SW480 (cell line): Measurements from ENCODE around the gene MISP.
A peak's percentile ranks its signal among the peaks of the same experiment; 100 is the strongest.

Source experiments
- DNase-seq: peaks from one replicate; pipeline ENCODE4 v3.0.0-alpha.2; 2016; ENCODE audit warnings: low spot score

MISP gene

DNA sequence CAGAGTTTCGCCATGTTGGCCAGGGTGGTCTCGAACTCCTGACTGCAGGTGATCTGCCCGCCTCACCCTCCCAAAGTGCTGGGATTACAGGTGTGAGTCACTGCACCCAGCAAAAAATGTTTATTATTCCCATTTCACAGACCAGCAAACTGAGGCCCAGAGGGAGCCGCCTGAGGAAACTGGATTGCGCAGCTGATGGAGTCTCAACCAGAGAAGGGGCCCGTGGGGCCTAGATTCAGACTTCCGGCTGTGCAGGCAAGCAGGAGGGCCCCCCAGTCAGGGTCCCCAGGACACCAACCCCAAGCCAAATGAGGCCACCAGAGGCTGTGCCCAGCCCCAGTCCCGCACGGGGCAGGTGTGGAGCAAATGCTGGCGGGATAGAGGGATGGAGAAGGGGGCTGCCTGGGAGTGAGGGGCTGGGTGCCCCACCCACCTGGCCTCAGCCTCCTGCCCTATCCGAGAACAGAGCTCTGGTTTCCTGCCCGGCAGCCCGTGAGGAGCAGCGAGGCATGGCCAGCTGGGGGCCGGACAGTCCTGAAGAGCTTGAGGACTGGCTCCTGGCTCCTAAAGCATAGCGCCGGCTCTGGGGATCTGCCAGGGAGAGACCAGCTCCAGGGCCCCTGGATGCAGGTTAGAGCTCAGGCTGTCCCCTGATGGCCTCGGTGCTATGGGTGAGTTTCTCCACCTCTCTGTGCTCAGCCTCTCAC is 22.0 kb downstream of the MISP start:
- no peak for DNase-seq

DNA sequence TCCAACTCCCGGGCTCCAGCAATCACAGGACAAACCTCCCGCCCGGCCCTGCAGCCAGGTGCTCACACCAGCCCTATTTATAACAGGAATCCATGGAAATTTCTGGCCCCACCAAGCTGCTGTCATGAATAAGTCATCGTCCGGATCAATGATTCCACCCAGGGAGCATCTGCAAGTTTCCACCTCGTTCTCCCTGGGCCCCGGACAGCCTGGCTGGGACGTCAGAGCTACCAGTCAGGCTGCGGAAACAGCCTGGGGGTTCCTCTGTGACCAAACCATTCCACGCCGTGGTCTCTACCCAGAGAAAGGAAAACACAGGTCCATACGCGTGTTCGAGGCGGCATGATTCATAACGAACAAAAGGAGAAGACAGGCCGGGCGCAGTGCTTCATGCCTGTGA is 25.6 kb downstream of the MISP start:
- no peak for DNase-seq

DNA sequence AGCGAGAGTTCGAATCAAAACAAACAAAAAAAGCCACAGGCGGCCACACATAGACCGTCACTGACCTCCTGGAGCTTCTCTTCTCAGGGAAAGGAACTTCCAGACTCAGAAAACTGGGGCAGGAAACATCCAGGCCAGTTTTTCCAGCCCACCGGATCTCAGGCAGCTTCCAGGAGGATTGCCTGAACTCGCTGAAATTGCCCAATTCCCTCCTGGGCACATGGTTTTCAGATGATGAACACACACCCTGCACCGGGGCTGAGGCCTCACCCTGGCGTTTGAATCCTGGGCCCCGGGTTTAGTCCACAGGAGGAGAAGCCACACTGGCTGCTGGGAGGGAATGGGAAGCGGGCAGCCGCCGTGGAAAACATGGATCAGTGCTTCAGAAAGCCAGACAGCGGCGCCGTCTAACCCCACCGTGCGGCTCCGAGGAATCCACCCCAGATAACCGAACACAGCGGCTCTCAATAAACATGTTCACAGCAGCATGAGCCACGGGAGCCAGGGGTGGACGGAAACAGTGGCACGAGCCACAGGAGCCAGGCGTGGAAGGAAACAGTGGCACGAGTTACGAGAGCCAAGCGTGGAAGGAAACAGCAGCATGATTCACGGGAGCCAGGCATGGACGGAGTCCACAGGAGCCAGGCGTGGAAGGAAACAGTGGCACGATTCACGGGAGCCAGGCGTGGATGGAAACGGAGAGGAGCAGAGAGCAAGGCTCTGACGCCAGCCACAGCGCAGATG is 28.2 kb downstream of the MISP start:
- DNase-seq = no peak

DNA sequence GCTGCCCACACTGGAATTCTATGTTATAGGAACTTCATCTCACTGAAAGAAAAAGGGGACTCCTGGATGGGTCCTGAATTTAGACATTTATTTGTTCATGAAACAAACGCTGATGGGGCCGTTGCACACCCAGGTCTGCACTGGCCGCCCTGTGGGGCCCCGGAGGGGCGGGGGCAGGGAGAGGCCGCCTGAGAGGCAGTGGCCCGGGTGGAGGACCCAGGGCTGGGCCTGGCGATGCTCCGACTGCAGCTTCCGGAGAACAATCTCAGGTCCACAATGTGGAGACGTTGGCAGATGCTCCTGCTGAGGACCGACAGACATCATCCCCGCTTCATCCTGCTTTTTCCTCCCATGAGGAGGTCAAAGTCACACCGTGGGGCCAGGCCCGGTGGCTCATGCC is 30.0 kb downstream of the MISP start:
- no peak for DNase-seq

DNA sequence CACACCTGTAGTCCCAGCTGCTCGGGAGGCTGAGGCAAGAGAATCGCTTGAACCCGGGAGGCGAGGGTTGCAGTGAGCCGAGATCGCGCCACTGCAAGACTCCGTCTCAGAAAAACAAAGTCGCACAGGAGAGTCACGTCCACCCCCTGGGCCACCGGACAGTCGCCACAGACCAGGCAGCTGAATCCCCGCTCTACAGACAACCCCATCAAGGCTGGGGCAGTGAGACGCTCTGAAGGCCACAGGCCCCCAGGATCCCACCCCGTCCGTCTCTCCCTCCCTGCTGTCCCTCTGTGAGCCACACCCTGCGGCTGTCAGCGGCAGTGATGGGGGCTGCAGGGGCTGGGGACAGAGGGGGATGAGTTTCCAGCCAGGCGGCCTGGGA is 30.9 kb downstream of the MISP start:
- DNase-seq = no peak

DNA sequence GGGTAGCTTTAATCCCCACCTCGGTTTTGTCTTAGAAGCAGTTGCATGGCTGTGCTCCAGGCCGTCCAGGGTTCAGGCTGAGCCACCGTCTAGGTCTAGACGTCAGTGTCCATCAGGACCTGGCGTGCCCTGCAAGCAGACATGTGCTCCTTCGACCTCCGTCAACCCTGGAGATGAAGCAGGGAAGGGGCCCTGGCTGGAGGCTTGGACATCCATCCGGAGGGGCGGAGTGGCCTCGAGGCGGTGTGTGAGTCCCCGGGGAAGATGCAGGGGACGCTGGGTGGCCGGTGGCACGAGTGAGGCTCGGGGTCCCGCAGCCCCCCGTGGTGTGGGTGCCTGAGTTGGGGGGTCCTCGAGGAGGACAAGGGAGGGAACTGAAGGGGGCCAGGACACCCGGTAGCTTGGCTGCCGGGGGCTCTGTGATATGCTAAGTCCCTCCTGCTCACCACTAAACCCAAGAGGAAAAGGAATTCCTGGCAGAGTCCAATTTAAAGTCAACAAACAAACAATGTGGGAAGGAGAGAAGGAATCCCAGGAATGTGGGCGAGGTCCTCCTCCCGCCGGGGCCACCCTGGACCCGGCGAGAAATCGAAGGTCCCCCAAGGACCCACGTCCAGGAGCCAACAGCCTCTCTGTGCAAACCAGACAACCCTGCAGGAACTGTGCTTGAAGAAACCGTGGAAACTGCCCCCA is 31.4 kb downstream of the MISP start:
- DNase-seq = peak; percentile 73

DNA sequence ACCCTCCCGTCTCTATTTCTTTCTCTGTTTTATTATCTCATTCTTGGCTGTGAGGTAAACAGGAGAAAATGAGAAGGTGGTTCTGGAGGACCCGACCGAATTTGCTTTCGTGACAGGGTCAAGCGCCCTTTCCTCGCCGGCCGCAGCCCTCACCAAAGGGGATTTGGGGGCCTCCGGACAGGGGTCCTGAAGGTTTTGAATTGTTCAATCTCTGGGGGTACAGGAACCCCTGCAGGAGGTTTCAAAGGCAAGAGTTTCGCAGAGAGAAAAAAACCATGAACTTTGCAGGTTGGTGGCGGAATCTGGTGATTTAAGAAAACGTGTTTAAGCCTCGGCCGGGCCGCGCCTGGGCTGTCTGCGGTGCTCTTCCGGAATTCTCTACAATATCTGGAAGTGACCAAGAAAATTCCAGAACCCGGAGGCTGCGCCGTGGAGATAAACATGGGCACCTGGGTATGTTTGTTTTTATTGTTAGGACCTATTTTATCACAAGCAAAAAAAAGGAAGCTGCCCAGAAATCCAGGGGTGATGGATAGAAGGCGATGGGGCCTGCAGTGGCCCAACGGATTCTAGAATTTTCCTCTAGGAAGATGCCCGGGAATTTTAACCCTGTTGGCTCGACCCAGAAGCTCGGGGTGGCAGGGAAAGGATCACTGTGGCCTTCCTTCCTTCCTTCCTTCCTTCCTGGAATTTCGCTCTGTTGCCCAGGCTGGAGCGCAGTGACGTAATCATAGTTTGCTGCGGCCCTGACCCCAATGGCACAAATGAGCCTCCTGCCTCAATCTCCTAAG is 32.2 kb downstream of the MISP start:
- no peak for DNase-seq

DNA sequence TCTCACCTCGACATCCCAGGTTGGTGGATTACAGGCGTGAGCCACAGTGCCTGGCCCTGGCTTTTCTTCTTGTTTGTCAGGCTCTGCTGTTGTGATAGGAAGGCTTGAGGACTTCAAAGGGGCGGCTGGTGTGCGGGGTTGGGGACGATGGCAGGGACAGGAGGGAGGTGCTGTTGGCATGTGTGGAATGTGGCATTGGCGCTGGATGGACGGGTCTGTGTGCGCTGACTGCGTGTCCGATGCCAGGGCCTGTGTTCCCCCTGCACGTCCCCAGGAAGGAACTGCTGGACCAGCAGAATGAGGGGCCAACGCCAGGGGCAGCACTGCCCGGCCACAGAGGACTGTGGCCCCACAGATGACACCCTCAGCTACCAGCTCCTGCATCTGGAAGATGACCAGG is 33.6 kb downstream of the MISP start:
- peak; percentile 39 for DNase-seq

DNA sequence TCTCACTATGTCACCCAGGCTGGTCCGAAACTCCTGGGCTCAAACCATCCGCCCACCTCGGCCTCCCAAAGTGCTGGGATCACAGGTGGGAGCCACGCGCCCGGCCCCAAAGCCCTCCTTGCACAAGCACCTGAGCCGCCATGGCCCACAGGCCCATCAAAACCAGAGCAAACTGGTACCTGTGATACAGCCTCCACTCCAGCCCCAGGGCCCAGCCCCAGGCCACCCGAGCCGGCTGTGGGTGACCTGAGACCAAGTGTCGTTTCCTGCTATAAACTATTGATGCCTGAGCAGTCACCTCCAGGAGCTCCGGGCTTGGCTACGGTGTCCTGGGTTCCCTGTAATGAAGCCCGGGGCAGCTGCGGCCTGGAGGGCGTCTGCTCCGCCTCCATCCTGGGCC is 36.6 kb downstream of the MISP start:
- DNase-seq = no peak

DNA sequence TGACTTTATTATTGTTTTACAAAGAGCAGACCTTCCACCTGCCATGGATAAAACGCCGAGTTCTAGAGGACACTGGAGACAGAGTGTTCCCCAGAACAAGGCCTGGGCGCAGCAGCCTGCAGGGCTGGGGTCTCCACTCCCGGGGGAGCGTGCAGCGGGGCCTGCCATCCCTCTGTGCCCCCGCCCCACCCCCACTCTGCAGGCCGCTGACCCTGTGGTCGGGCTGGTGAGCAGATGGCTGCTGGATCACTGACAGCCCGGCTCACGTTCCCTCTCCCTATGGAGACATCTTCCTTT is 37.7 kb downstream of the MISP start:
- DNase-seq = no peak

DNA sequence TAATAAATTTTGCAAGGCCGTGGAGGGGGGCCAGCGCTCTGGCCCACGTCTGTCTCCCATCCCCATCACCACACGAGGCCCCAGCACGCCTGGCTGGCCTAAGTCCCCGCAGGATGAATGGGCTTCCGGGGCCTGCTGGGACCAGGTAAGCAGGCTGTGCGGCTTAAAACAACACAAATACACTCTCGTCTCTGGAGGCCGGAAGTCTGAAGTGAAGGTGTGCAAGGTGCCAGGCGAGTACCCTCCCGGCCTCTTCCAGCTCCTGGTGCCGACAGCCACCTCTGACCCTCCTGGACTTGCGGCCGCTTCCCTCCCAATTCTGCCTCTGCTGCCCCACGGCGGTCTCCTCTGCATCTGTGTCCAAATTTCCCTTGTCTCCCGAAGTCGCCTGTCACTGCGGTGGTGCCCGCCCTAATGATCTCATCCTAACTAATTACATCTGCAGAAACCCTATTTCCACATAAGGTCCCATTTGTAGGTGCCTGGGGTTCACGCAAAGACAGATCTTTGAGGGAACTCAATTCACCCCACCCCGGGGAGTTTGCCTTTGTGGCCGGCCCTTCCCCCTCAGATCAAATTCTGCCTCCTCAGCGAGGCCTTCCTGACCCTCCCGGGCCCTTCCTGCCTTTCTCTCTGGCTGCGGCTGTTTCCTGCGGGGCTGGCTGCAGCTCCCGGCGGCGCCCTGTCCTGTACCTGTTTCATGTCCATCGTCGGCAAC is 38.2 kb downstream of the MISP start:
- DNase-seq = peak; percentile 62

DNA sequence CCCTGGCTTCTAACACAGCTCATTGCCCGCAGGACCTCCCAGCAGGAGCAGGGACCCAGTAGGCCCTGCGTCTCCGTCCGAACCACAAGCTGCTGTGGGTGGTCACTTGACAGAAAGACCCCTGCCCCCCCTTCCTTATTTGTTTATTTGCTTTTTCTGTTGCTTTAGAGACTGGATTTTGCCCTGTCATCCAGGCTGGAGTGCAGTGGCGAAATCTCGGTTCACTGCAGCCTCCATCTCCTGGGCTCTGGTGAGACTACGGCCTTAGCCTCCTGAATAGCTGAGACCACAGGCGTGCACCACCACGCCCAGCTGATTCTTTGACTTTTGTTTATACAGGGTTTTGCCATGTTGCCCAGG is 38.8 kb downstream of the MISP start:
- DNase-seq = no peak

DNA sequence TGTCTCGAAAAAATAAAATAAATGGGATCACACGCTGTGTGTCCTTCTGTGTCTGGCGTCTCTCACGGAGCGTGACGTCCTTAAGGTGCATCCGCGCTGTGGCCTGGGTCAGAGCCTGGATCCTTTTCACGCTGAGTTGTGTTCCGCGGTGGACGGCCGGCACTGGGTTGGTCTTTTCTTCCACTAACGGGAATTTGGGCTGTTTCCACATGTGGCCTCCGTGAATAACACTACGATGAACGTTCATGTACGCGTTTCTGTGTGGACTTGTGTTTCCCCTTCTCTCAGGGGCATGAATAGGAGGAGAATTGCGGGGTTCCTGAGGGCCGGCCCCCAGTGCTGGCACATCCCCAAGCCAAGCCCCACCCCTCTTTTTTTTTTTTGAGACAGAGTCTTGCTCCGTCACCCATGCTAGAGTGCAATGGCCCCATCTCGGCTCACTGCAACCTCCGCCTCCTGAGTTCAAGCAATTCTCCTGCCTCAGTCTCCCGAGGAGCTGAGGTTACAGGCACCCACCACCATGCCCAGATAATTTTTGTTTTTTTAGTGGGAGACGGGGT is 40.2 kb downstream of the MISP start:
- no peak for DNase-seq

DNA sequence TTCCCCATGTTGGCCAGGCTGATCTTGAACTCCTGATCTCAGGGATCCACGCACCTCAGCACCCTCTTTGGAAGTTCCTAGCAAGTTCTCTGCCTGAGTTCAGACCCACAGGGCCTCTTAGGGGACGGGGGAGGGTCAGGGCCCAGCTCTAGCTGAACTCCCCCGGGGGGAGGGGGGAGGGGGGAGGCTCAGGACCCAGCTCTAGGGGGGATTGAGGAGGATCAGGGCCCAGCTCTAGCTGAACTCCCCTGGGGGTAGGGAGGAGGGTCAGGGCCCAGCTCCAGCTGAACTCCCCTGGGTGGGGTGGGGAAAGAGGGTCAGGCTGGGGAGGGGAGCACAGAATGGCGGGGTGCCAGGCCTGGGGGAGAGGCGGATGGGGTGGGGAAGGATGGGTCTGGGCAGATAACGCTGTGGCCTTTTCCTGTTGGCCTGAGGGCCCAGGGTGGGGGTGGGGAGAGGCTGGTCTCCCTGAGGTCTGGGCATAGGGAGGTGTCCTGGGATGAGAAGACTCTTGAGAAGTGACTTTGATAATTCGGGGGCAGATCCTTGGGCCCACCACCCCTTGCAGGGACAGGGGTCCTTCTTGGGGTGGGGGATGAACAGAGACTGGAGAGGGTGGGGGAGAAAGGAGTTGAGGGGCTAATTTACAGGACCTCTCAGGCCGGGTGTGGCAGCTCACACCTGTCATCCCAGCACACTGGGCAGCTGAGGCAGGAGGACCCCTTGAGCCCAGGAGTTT is 40.8 kb downstream of the MISP start:
- no peak for DNase-seq

DNA sequence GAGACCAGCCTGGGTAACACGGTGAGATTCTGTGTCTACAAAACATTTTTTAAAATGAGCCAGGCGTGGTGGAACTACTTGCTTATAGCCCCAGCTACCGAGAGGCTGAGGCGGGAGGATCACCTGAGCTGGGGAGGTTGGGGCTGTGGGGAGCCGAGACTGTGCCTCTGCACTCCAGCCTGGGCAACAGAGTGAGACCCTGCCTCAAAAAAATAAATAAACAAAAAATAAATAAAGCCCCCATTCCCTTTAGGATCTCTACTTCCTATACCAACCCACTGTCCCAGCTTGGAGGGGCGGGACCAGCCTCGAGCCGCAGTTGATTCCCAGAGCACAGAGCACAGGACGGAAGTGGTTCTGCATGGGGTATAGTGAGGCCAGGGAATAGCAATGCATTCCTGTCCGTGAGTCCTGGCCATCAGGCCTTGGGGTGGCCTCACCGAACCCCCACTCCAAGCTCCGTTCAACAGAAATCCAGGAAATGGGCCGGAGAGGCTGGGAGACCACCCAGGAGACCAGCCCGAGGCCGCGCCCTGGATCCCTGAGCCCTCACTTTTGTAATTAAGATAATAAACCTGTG is 41.5 kb downstream of the MISP start:
- no peak for DNase-seq

DNA sequence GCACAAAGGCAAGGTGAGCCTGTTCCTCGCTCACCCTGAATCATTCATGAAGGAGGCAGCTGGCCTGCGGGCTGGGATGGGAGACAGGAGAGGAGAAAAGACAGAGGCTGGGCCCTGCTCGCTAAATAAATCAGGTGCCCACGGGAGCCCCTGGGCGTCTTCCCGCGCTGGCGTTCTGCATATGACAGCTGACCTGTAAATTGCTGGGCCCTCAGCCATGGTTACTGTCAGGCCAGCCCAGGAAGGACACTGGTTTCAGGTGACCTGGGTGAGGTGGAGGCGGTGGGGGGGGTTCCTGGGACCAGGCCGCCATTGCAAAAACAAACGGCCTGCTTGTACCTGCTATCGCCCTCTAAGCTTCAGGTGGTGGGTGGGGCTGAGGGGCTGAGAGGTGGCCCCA is 42.9 kb downstream of the MISP start:
- no peak for DNase-seq

DNA sequence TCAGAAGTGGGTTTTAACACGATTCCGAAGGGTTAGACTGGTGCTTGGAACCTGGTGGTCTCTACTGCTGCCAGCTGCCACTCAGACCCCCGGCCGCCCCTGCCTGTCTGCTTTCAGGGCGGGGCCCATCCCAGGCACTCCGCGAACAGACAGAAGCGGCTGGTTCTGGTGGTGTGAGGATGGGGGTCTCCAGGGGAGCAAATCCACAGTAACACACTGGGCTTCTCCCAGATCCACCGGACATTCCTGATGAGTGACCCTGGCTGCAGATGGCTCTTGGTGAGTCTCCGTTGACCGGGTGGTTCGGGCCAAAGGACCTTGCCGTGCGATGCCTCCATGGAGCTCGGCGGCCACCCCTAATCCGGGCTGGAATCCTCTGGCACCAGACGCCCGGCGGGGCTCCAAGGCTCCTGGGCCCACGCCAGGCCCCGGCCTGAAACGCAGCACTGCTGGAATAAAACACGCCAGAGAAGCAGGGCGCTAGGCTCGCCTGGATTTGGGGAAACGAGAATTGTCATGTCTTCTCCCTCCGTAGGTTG is 44.2 kb downstream of the MISP start:
- no peak for DNase-seq

DNA sequence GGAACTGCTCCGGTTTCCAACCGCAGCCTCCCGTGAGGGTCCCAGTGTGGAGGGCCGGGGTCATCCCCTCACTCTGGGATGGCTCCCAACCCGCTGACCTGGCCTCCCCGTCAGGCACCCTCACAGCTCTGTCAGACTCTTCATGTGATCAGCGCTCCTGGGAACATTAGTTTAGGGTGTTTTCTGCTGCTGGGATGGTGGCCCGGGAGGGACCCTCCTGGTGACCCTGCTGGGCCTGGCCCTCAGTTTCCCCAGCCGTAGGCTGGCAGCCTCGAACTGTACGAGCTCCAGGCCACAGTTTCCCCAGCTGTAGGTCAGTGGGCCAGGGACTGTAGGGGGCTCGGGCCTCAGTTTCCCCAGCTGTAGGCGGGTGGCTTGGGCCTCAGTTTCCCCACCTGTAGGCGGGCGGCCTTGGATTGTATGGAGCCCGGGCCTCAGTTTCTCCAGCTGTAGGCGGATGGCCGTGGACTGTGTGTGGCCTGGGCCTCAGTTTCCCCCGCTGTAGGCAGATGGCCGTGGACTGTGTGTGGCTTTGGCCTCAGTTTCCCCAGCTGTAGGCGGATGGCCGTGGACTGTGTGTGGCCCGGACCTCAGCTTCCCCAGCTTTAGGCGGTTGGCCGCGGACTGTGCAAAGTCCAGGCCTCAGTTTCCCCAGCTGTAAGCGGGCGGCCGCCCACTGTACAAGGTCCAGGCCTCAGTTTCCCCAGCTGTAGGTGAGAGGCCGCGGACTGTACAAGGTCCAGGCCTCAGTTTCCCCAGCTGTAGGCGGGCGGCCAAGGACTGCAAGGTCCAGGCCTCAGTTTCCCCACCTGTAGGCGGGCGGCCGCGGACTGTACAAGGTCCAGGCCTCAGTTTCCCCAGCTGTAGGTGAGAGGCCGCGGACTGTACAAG is 45.0 kb downstream of the MISP start:
- DNase-seq = no peak
